ENCODE data around the gene ACAN. TPM values are rescaled to one million over a fixed set of nuclear protein-coding genes. Genes with fewer than 3 reads are reported as not detected.

Gene ACAN
- total RNA-seq, 1 donor from 2014 or later = not detected

DNA sequence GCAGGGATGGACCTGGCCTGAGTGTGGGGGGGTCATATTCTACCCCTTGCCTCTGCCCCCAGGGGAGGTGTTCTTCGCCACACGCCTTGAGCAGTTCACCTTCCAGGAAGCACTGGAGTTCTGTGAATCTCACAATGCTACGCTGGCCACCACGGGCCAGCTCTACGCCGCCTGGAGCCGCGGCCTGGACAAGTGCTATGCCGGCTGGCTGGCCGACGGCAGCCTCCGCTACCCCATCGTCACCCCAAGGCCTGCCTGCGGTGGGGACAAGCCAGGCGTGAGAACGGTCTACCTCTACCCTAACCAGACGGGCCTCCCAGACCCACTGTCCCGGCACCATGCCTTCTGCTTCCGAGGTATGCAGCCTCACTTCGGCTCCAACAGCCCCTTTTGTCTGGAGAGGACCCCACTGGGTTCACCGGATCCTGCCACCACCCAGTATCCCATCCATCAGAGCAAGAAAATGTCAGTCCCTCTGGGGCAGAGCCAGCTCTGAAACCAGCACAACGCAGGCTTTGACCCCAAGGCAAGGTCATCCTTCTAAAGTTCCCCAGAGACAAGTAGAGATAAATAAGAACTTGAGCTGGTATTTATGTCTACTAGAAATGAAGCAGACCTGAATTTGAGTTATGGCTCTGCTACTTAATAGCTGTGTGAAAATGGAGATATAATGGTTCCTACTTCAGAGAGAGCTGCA lies 46.3 kb downstream of the ACAN start:
- FAIRE-seq (no peak), DNase-seq (ENCODE audit: low read depth) (no peak)
- H3K27me3 ChIP-seq (ENCODE audit: control insufficient read depth, insufficient read depth, low read length) = no peaks in the 10 kb centered on the region
- TF ChIP-seq, protein P1, sequence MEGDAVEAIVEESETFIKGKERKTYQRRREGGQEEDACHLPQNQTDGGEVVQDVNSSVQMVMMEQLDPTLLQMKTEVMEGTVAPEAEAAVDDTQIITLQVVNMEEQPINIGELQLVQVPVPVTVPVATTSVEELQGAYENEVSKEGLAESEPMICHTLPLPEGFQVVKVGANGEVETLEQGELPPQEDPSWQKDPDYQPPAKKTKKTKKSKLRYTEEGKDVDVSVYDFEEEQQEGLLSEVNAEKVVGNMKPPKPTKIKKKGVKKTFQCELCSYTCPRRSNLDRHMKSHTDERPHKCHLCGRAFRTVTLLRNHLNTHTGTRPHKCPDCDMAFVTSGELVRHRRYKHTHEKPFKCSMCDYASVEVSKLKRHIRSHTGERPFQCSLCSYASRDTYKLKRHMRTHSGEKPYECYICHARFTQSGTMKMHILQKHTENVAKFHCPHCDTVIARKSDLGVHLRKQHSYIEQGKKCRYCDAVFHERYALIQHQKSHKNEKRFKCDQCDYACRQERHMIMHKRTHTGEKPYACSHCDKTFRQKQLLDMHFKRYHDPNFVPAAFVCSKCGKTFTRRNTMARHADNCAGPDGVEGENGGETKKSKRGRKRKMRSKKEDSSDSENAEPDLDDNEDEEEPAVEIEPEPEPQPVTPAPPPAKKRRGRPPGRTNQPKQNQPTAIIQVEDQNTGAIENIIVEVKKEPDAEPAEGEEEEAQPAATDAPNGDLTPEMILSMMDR (IDR thresholded peaks at IDR 0.05; ENCODE audit: insufficient read depth, low read length, severe bottlenecking) = no peak
- no peaks in the 10 kb centered on the region for H3K36me3 ChIP-seq (ENCODE audit: control insufficient read depth, insufficient read depth, low read length)
- H3K4me3 ChIP-seq (ENCODE audit: low read depth, low read length) = no peak overlapping the region

DNA sequence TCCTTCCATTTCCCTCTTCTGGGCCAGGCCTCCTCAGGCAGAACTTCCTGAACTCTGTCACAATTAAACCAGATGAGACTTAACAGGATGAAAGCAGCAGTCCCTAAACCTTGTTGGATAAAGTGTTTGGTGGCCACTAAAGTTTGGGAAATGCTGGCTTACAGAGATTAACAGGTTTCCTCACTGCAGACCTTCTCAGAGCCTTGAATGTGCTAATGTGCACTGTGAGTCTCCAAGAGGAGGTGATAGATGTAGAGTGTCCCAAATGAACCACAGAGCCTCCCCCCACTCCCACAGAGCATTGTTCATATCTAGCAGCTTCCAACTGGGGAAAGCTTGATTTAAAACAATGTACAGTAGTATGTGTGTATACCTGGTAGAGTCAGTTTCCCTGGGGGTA lies 49.2 kb downstream of the ACAN start:
- no peak for DNase-seq (ENCODE audit: low read depth)
- no peaks in the 10 kb centered on the region for H3K36me3 ChIP-seq (ENCODE audit: control insufficient read depth, insufficient read depth, low read length)
- no peak for FAIRE-seq
- TF ChIP-seq, protein P1 (IDR thresholded peaks at IDR 0.05; ENCODE audit: insufficient read depth, low read length, severe bottlenecking) = no peak
- H3K27me3 ChIP-seq (ENCODE audit: control insufficient read depth, insufficient read depth, low read length) = no peaks in the 10 kb centered on the region
- H3K4me3 ChIP-seq (ENCODE audit: low read depth, low read length) = no peak overlapping the region

DNA sequence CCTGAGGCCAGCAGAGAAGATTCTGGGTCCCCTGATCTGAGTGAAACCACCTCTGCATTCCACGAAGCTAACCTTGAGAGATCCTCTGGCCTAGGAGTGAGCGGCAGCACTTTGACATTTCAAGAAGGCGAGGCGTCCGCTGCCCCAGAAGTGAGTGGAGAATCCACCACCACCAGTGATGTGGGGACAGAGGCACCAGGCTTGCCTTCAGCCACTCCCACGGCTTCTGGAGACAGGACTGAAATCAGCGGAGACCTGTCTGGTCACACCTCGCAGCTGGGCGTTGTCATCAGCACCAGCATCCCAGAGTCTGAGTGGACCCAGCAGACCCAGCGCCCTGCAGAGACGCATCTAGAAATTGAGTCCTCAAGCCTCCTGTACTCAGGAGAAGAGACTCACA lies 55.7 kb downstream of the ACAN start:
- DNase-seq (ENCODE audit: low read depth) (no peak), FAIRE-seq (no peak)
- Histone ChIP-seq H3K4me3 (ENCODE audit: low read depth, low read length) (no peak overlapping the region), H3K36me3 (ENCODE audit: control insufficient read depth, insufficient read depth, low read length) (no peaks in the 10 kb centered on the region), H3K27me3 (ENCODE audit: control insufficient read depth, insufficient read depth, low read length) (no peaks in the 10 kb centered on the region)
- TF ChIP-seq, protein P1 (IDR thresholded peaks at IDR 0.05; ENCODE audit: insufficient read depth, low read length, severe bottlenecking) = no peak

DNA sequence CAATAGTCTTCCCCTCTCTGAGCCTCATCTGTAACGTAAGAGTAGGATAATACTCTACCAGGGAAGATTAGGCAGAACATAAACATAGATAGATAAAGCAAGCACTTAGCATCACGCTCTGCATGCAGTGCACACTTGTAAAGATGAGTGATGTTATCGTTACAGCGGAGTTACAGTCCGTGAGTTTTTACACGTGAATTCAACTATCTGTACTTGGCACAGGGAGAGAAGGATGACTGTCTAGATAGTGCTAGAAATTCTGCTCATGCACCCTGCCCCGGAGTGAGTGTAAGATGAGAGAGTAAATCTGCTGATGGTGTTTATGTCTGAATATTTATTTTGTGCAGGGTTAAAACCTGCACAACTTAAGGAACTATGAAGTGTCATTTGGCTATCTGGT lies 56.3 kb downstream of the ACAN start:
- DNase-seq (ENCODE audit: low read depth) (no peak), FAIRE-seq (no peak)
- Histone ChIP-seq H3K4me3 (ENCODE audit: low read depth, low read length) (no peak overlapping the region), H3K27me3 (ENCODE audit: control insufficient read depth, insufficient read depth, low read length) (no peaks in the 10 kb centered on the region), H3K36me3 (ENCODE audit: control insufficient read depth, insufficient read depth, low read length) (no peaks in the 10 kb centered on the region)
- TF ChIP-seq, protein P1 (IDR thresholded peaks at IDR 0.05; ENCODE audit: insufficient read depth, low read length, severe bottlenecking) = no peak

DNA sequence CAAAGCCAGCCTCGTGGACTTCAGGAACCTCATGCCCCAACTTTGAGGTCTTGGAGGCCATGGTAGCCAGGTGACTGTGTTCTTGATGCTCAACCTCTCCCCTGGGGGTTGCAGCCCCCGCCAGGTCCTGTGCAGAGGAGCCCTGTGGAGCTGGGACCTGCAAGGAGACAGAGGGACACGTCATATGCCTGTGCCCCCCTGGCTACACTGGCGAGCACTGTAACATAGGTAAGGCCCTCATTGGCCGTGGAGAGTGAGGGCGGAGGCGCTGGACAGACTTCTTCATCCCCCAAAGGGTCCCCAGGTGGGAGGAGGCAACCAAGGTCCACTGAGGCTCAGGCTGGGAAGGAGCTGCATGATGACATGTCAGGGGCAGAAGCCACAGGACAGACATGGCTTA lies 57.0 kb downstream of the ACAN start:
- Histone ChIP-seq H3K27me3 (ENCODE audit: control insufficient read depth, insufficient read depth, low read length) (no peaks in the 10 kb centered on the region), H3K4me3 (ENCODE audit: low read depth, low read length) (no peak overlapping the region), H3K36me3 (ENCODE audit: control insufficient read depth, insufficient read depth, low read length) (no peaks in the 10 kb centered on the region)
- TF ChIP-seq, protein P1 (IDR thresholded peaks at IDR 0.05; ENCODE audit: insufficient read depth, low read length, severe bottlenecking) = no peak
- FAIRE-seq (no peak), DNase-seq (ENCODE audit: low read depth) (no peak)

DNA sequence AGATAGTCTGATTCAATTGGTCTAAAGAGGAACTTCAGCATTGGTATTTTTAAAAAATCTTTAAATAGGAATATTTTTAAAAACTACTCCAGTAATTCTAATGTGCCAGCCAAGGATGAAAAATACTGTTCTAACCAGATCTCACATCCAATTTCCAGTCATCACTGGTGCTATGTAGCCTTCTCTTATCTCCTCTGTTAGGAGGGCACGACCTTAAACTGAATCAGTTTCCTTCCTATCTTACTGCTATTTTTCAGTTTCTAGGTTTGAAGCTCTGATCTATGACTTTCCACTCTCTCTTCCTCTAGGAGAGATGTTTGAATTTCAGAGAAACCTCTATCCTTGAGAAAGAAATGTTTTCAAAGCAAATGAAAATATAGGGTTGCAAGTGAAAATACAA lies 60.2 kb downstream of the ACAN start:
- DNase-seq (ENCODE audit: low read depth) (no peak), FAIRE-seq (no peak)
- no peak overlapping the region for H3K4me3 ChIP-seq (ENCODE audit: low read depth, low read length)
- TF ChIP-seq, protein P1 (IDR thresholded peaks at IDR 0.05; ENCODE audit: insufficient read depth, low read length, severe bottlenecking) = no peak
- H3K27me3 ChIP-seq (ENCODE audit: control insufficient read depth, insufficient read depth, low read length) = no peaks in the 10 kb centered on the region
- H3K36me3 ChIP-seq (ENCODE audit: control insufficient read depth, insufficient read depth, low read length) = no peaks in the 10 kb centered on the region
